ENCODE data around the gene ZBTB20. TPM values are rescaled to one million over a fixed set of nuclear protein-coding genes. Genes with fewer than 3 reads are reported as not detected.

ZBTB20 gene
- total and polyA plus RNA-seq, 2 donors from 2014 or later, result 0.99 to 142 TPM

DNA sequence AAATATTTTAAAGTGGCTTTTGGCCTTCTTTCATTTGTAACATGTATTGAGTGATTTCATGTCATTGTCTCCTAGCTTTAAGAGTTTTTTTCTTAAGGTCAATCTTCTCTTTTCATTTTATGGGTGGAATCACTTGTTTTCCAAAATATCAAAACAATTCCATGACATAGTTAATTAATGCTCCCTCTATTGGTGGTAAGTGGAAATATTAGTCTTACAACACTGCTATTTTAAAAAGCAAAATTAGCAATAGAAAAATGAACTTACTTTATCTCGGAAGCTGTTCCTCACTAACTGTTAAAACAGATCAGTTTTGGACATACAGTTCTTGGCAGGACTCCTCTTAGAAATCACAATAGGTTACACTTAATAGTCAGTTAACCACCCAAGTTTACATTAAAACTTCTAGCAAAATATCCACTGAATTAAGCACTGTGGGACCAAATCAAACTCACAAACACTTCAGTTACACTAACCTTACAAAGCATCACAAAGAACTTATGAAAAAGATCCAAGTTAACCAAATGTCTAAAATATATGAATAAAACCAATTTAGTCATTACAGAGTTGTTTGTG lies 810.9 kb downstream of the ZBTB20 start:
- DNase-seq (no peak), FAIRE-seq (no peak)
- intact Hi-C loops (cut with DNase I), result no loop called here
- TF ChIP-seq, protein P1, sequence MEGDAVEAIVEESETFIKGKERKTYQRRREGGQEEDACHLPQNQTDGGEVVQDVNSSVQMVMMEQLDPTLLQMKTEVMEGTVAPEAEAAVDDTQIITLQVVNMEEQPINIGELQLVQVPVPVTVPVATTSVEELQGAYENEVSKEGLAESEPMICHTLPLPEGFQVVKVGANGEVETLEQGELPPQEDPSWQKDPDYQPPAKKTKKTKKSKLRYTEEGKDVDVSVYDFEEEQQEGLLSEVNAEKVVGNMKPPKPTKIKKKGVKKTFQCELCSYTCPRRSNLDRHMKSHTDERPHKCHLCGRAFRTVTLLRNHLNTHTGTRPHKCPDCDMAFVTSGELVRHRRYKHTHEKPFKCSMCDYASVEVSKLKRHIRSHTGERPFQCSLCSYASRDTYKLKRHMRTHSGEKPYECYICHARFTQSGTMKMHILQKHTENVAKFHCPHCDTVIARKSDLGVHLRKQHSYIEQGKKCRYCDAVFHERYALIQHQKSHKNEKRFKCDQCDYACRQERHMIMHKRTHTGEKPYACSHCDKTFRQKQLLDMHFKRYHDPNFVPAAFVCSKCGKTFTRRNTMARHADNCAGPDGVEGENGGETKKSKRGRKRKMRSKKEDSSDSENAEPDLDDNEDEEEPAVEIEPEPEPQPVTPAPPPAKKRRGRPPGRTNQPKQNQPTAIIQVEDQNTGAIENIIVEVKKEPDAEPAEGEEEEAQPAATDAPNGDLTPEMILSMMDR (IDR thresholded peaks at IDR 0.05; ENCODE audit: borderline replicate concordance, extremely low read depth, insufficient read depth), result peak; percentile 21
- Histone ChIP-seq H3K9ac (ENCODE audit: low read length in 3 of 3) (no peak overlapping the region), H3K36me3 (ENCODE audit: control insufficient read depth in 2 of 3, insufficient read depth in 3 of 3, low read length in 3 of 3) (peaks cover 0 to 13% (median 3%) of the 10 kb centered on the region in 3 donors), H3K4me3 (ENCODE audit: low read length in 3 of 3) (no peak overlapping the region), H3K4me1 (ENCODE audit: control insufficient read depth in 2 of 3, insufficient read depth in 2 of 3, low read depth in 1 of 3, low read length in 3 of 3) (peaks cover 0 to 4% (median 0%) of the 10 kb centered on the region in 3 donors), H3K9me3 (ENCODE audit: control insufficient read depth in 2 of 3, insufficient read depth in 1 of 3, low read length in 3 of 3) (no peaks in the 10 kb centered on the region), H3K27ac (ENCODE audit: low read depth in 2 of 2, low read length in 2 of 2) (no peak overlapping the region), H3K27me3 (ENCODE audit: control insufficient read depth, insufficient read depth, low read length) (no peaks in the 10 kb centered on the region)

DNA sequence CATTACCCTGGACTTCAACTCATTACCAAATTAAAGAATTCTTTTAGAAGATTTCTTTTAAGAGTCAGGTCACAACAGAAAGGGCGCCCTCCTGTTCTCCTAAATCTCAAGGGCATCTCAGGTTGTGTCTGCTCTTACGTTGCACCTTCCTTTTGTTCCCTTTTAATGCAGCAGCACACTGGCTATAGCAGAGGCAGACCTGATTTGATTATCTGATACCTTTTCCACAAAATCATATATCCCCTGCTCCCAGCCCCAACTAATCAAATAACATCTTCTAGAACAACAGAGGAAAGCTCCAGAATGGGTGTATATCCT lies 813.2 kb downstream of the ZBTB20 start:
- Histone ChIP-seq H3K9ac (ENCODE audit: low read length in 3 of 3) (no peak overlapping the region), H3K4me3 (ENCODE audit: low read length in 3 of 3) (no peak overlapping the region), H3K27me3 (ENCODE audit: control insufficient read depth, insufficient read depth, low read length) (no peaks in the 10 kb centered on the region), H3K4me1 (ENCODE audit: control insufficient read depth in 2 of 3, insufficient read depth in 2 of 3, low read depth in 1 of 3, low read length in 3 of 3) (peaks cover 0 to 4% (median 0%) of the 10 kb centered on the region in 3 donors), H3K9me3 (ENCODE audit: control insufficient read depth in 2 of 3, insufficient read depth in 1 of 3, low read length in 3 of 3) (no peaks in the 10 kb centered on the region), H3K36me3 (ENCODE audit: control insufficient read depth in 2 of 3, insufficient read depth in 3 of 3, low read length in 3 of 3) (peaks cover 0 to 13% (median 0%) of the 10 kb centered on the region in 3 donors), H3K27ac (ENCODE audit: low read depth in 2 of 2, low read length in 2 of 2) (no peak overlapping the region)
- intact Hi-C loops (cut with DNase I), result no loop called here
- TF ChIP-seq, protein P1 (IDR thresholded peaks at IDR 0.05; ENCODE audit: borderline replicate concordance, extremely low read depth, insufficient read depth), result no peak
- DNase-seq, result no peak
- no peak for FAIRE-seq

DNA sequence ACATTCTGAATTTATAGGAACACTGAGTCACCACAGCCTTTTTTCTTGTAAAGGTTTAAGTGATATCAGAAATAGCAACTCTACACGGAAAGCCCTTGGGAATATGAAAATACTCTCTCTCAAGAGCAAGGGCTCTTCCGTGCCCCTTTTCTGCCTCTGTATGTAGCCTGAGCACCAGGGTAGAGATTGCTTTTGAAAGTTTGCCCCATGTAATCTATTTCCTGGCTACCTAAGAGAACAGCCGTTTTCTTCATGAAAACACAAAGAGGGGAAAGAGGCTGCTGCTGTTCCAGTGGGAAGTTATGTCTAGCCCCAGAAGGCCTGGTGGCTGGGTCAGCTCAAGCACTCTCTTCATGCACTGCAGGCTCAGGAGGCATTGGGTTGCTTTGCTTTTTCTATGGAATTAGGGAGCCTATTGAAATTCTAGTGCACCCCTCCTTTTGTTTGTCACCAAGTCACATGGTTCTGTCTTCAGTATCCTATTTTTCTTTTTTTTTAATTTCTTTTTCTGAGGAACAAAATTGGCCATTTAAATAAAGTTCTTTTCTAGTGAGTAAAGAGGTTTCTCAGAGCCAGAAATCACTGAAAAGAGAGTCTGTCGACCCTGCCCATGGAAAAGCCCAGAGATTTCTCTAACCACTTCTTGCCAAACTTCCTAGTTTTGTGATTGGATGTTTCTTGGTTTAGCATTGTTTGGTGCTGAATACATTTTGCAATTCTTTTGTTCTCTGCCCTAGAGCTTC lies 813.7 kb downstream of the ZBTB20 start:
- TF ChIP-seq, protein P1 (IDR thresholded peaks at IDR 0.05; ENCODE audit: borderline replicate concordance, extremely low read depth, insufficient read depth), result no peak
- intact Hi-C loops (cut with DNase I), result no loop called here
- Histone ChIP-seq H3K9me3 (ENCODE audit: control insufficient read depth in 2 of 3, insufficient read depth in 1 of 3, low read length in 3 of 3) (no peaks in the 10 kb centered on the region), H3K4me3 (ENCODE audit: low read length in 3 of 3) (no peak overlapping the region), H3K27ac (ENCODE audit: low read depth in 2 of 2, low read length in 2 of 2) (no peak overlapping the region), H3K36me3 (ENCODE audit: control insufficient read depth in 2 of 3, insufficient read depth in 3 of 3, low read length in 3 of 3) (peaks cover 0 to 13% (median 0%) of the 10 kb centered on the region in 3 donors), H3K4me1 (ENCODE audit: control insufficient read depth in 2 of 3, insufficient read depth in 2 of 3, low read depth in 1 of 3, low read length in 3 of 3) (peaks cover 0 to 4% (median 0%) of the 10 kb centered on the region in 3 donors), H3K9ac (ENCODE audit: low read length in 3 of 3) (no peak overlapping the region), H3K27me3 (ENCODE audit: control insufficient read depth, insufficient read depth, low read length) (no peaks in the 10 kb centered on the region)
- DNase-seq (no peak), FAIRE-seq (no peak)

All from kidney (tissue), 14 donors.